HG02970 (cell line): ENCODE measurements around the gene SELENOF.

ENCODE experiments used
- ATAC-seq: cut with Tn5 transposase; IDR thresholded peaks from one replicate; pipeline ENCODE4 v1.9.1; 2021; ENCODE audit warnings: mild to moderate bottlenecking, moderate library complexity, moderate number of reproducible peaks; ENCODE audit not compliant: unreplicated experiment, low FRiP score

SELENOF gene

GRCh38 chr1:86913896-86914600, at the start of gene SELENOF:
SELENOF (minus strand) TSS chr1:86914126; CDS start chr1:86914111, 15 bp downstream.
- peak; percentile 93 for ATAC-seq

GRCh38 chr1:86960548-86960947, 46.6 kb upstream of the SELENOF start:
- no peak for ATAC-seq

DNA sequence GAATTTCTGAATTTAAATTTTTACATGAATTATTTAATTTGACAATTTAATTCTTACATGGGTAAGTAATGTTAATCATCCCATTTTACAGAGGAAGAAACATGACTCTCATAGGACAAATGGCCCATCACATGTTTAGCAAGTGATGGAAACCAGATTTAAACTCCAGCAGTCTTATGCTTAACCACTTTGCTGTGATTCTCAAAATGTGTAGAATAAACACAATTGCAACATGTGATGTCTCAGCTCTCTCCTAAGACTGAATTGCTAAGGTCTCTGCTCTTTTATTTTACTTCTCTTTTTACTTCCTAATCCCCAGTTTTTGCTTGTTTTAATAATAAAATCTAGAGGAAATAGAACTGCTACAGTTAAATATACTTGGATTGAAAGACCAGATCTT, 43.3 kb upstream of the SELENOF start:
- no peak for ATAC-seq

DNA sequence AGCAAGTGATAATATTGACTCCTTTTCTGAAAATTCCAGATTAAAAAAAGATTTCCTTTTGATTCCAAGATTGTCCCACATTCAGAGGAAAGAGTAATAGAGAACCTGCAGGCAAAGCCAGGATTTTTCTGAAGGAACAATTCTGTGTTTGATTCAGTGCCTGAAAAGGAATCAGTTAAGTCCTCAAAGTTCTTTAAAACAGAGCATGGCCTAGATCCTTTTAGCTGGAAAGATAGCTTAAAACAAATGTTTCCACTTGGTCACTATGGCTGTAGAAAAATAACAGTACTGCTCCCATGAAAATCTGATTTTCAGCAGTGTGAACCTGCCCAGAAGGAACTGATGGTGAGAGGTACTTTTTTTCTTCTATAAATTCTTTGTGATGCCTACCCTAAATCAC, 42.3 kb upstream of the SELENOF start:
- ATAC-seq = no peak

- ATAC-seq = no peak
Measured at GRCh38 chr1:86955678-86956077, 41.8 kb upstream of the SELENOF start.

DNA sequence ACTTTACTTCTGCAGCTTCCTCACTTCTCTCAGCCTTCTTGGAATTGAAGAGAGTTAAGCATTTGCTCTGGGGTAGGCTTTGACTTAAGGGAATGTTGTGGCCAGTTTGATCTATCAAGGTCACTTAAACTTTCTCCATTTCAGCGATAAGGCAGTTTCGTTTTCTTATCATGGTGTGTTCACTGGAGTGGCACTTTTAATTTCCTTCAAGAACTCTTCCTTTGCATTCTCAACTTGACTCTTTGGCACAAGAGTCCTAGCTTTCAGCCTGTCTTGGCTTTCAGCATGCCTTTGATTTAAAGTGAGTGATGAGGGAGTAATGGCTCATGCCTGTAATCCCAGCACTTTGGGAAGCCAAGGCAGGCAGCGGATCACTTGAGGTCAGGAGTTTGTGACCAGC, 39.2 kb upstream of the SELENOF start:
- ATAC-seq = no peak

DNA sequence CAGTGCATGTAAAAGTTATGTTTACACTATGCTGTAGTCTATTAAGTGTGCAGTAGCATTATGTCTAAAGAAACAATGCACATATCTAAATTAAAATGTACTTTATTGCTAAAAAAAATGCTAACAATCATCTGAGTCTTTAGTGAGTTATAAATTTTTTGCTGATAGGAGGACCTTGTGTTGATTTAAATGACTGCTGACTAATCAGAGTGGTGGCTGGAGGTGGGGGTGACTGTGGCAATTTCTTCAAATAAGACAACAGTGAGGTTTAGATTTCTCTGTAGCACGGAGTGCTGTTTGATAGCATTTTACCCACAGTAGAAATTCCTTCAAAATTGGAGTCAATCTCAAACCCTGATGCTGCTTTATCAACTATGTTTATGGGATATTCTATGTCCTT, 37.5 kb upstream of the SELENOF start:
- no peak for ATAC-seq

- ATAC-seq = no peak
Measured at GRCh38 chr1:86950712-86951419, 36.9 kb upstream of the SELENOF start.

GRCh38 chr1:86948212-86948611, 34.3 kb upstream of the SELENOF start:
- ATAC-seq = no peak

DNA sequence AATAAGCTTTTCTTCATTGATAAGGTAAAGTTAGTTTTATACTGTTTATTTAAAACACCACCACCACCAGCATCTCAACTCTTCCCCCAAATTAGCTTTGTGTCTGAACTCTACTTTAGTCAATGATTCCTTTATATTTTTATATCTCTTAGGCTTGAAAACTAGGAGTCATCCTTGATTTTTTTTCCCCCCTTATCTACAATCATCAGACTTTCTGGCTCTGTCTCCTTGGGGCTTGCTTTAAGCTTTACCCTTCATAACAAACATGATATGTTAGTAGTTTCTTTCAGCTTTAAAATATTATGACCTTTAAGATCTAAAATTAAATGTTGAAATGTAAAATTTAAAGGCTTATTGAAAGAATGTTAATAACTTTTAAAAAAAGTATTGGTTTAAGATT, 28.8 kb upstream of the SELENOF start:
- ATAC-seq = no peak

GRCh38 chr1:86942042-86942441, 28.1 kb upstream of the SELENOF start:
- ATAC-seq = no peak

- ATAC-seq = no peak
Measured at GRCh38 chr1:86940599-86940998, 26.7 kb upstream of the SELENOF start.

- no peak for ATAC-seq
Measured at GRCh38 chr1:86939406-86939805, 25.5 kb upstream of the SELENOF start.

DNA sequence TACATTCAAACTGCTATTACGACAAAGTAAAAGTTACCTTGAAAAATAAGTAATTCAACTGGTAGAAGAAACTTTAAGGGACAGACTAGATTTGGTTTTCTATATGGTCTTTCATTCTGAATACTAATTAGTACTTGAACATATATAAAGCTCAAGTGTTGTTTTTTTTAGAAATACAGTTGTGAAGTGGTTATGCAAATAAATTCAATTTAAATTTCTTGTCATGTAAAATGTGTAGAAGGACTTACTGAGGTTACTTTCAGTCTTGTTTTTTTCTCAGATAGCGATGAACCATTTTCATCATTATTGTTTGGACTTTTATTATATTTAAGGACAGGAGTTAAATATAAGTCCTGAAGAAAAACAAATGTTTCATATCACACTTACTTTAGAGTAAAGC, 24.9 kb upstream of the SELENOF start:
- no peak for ATAC-seq

DNA sequence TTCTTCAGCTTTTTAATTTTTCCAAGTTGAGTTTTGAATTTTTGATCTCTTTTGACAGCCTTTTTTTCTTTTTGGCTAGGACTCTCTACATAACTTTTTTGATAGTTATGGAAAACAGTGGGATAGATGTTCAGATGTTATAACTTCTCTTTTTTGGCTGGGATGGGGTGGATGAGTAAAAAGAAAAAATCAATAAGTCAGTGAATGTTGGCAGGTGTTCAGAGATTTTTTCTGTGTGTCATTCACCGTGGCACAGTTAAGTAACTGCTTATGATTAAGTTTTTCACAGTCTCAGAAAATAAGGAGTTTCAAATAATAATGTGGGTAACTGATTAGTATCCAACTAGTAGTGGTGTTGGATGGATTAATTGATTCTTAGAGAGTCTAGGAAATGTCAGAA, 24.5 kb upstream of the SELENOF start:
- no peak for ATAC-seq

- ATAC-seq = no peak
Measured at GRCh38 chr1:86933562-86934377, 19.8 kb upstream of the SELENOF start.

DNA sequence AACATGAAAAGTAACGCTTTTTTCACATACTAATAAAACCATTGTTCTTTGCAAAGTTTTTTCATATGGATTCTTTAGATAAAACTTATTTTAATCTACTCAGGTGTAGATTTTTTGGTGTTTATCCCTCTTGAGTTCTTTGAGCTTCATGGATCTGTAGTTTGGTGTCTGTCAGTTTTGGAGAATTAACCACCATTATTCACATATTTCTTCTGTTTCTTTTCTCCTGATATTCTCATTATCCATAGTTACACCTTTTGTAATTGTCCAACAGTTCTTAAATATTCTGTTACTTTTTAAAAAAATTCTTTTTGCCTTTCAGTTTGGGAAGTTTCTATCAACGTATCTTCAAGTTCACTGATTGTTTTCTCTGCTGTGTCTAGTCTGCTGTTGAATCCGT, 19.1 kb upstream of the SELENOF start:
- no peak for ATAC-seq

- no peak for ATAC-seq
Measured at GRCh38 chr1:86928819-86929218, 14.9 kb upstream of the SELENOF start.

- no peak for ATAC-seq
Measured at GRCh38 chr1:86926883-86927282, 13.0 kb upstream of the SELENOF start.

GRCh38 chr1:86925742-86926141, 11.8 kb upstream of the SELENOF start:
- ATAC-seq = no peak

- no peak for ATAC-seq
Measured at GRCh38 chr1:86924324-86924960, 10.5 kb upstream of the SELENOF start.
